ENCODE results near the gene PROC.

GRCh38 chr2:127417406-127417805, 821 bp upstream of the PROC start:
- TF ChIP-seq CTCF (IDR thresholded peaks at IDR 0.05) = no peak
- no peak for TF ChIP-seq POLR2A (IDR thresholded peaks at IDR 0.05)

Data from esophagus squamous epithelium (tissue), 4 donors.